Activated B cell treated with CpG ODN at 0.5 μM for 24 hours (primary cell): Measurements from ENCODE around the gene USH1G. TPM values are rescaled to one million over a fixed set of nuclear protein-coding genes. Genes with fewer than 3 reads are reported as not detected.

Experiments
- ATAC-seq: fragments of 200-7000 bp; cut with Tn5 transposase; one replicate; pipeline ENCODE4 v1.10.0; 2021; ENCODE audit warnings: low read depth, mild to moderate bottlenecking, moderate library complexity
- CTCF ChIA-PET: fragments of 350-600 bp; sonication (Branson Sonifier 250); formaldehyde crosslinking; loops from one replicate; lab custom pipeline; 2021; ENCODE audit warnings: antibody characterized with exemption; lab: Charles Lee
- POLR2A ChIA-PET: fragments of 350-600 bp; sonication (Branson Sonifier 250); formaldehyde crosslinking; loops from one replicate; lab custom pipeline; 2021; ENCODE audit warnings: antibody characterized with exemption; lab: Charles Lee
- DNase-seq: peaks from one replicate; pipeline ENCODE4 v3.0.0; 2022
- H3K27ac Mint-ChIP-seq: one replicate; pipeline ENCODE4 v1.8.0; 2020; ENCODE audit warnings: mixed read lengths
- H3K27me3 Mint-ChIP-seq: one replicate; pipeline ENCODE4 v1.8.0; 2021; ENCODE audit warnings: mixed read lengths
- H3K36me3 Mint-ChIP-seq: one replicate; pipeline ENCODE4 v1.8.0; 2021; ENCODE audit warnings: low read depth, mixed read lengths
- H3K4me1 Mint-ChIP-seq: one replicate; pipeline ENCODE4 v1.8.0; 2021; ENCODE audit warnings: mixed read lengths
- H3K4me3 Mint-ChIP-seq: one replicate; pipeline ENCODE4 v1.8.0; 2020; ENCODE audit warnings: mild to moderate bottlenecking, mixed read lengths
- H3K9me3 Mint-ChIP-seq: one replicate; pipeline ENCODE4 v1.8.0; 2020; ENCODE audit warnings: mixed read lengths
- CTCF ChIP-seq: fragments of 200-600 bp; IDR thresholded peaks from one replicate; pipeline ENCODE4 v1.8.0; 2022; ENCODE audit warnings: antibody characterized with exemption, mild to moderate bottlenecking
- intact Hi-C: fragments of 100-400 bp; cut with micrococcal nuclease; formaldehyde crosslinking; loops from one replicate; pipeline ENCODE4 v1.15.1; 2024
- total RNA-seq: library from RNA; stranded (reverse); gene quantifications from 2 replicates; pipeline ENCODE4 v1.2.3, GENCODE V29; 2022

The USH1G gene
- total RNA-seq, 1 donor from 2014 or later, result not detected

GRCh38 chr17:74866198-74866835 is 56.7 kb downstream of the USH1G start:
- no peak overlapping the region for H3K27ac Mint-ChIP-seq
- no peaks in the 10 kb centered on the region for H3K36me3 Mint-ChIP-seq
- POLR2A ChIA-PET, result interaction anchor here (0.5 to 1.4 kb wide), 3 partner anchors 20 to 140 kb away, joined by 3 to 5 read pairs (median 5); no protein-coding TSS in a partner anchor

More at GRCh38 chr17:74866198-74866835, 56.7 kb downstream of the USH1G start:
- TF ChIP-seq CTCF, result no peak
- intact Hi-C loops, result no loop called here
- H3K27me3 Mint-ChIP-seq, result peaks cover 8% of the 10 kb centered on the region
- H3K4me1 Mint-ChIP-seq, result peaks cover 13% of the 10 kb centered on the region
- CTCF ChIA-PET, result interaction anchor here (0.6 to 8.1 kb wide), 7 partner anchors 23 to 209 kb away, joined by 3 to 95 read pairs (median 6); no protein-coding TSS in a partner anchor
- no peak for DNase-seq
- H3K4me3 Mint-ChIP-seq, result no peak overlapping the region
- no peaks in the 10 kb centered on the region for H3K9me3 Mint-ChIP-seq
- no peak for ATAC-seq

Other genes with a start within 250 kb of the USH1G start
- gene CD300LF, start 210.3 kb downstream of the USH1G start, total RNA-seq, result 0.12 and 0.33 TPM in 2 replicates
- 11.0 and 11.1 TPM in 2 replicates for gene RAB37, start 186.0 kb downstream of the USH1G start, total RNA-seq
- 33.3 and 34.5 TPM in 2 replicates for gene NHERF1, start 174.6 kb downstream of the USH1G start, total RNA-seq
- gene NAT9, start 146.9 kb downstream of the USH1G start, total RNA-seq, result 59.4 and 79.7 TPM in 2 replicates
- gene GRIN2C, start 63.4 kb downstream of the USH1G start, total RNA-seq, result not detected in 2 replicates
- gene FDXR, start 50.3 kb downstream of the USH1G start, total RNA-seq, result 4.6 and 5.5 TPM in 2 replicates
- gene FADS6, start 29.6 kb downstream of the USH1G start, total RNA-seq, result not detected in 2 replicates
- not detected in 2 replicates for gene OTOP2, start 1.0 kb upstream of the USH1G start, total RNA-seq
- not detected in 2 replicates for gene OTOP3, start 12.6 kb upstream of the USH1G start, total RNA-seq
- 1.5 and 2.1 TPM in 2 replicates for gene HID1, start 49.5 kb upstream of the USH1G start, total RNA-seq
- gene CDR2L, start 64.4 kb upstream of the USH1G start, total RNA-seq, result not detected in 2 replicates
- 28.4 and 31.8 TPM in 2 replicates for gene MRPL58, start 89.4 kb upstream of the USH1G start, total RNA-seq
- 158 and 181 TPM in 2 replicates for gene ATP5PD, start 123.7 kb upstream of the USH1G start, total RNA-seq
- 19.5 and 20.2 TPM in 2 replicates for gene KCTD2, start 124.0 kb upstream of the USH1G start, total RNA-seq
- 4.9 and 5.7 TPM in 2 replicates for gene SLC16A5, start 164.7 kb upstream of the USH1G start, total RNA-seq
- 11.8 and 15.4 TPM in 2 replicates for gene ARMC7, start 186.7 kb upstream of the USH1G start, total RNA-seq
- gene NT5C, start 208.5 kb upstream of the USH1G start, total RNA-seq, result 95.0 and 98.2 TPM in 2 replicates
- gene JPT1, start 231.3 kb upstream of the USH1G start, total RNA-seq, result 70.5 and 72.9 TPM in 2 replicates